ENCODE results near the gene ST3GAL3. TPM values are rescaled to one million over a fixed set of nuclear protein-coding genes. Genes with fewer than 3 reads are reported as not detected.

ST3GAL3 gene
- total and polyA plus RNA-seq, 2 donors (not counting 3 experiments of a cell fraction or from before 2014, with no cell fraction given) = 14.3 to 35.8 TPM

- Histone ChIP-seq H3K9me3 (replicated peaks; ENCODE audit: control insufficient read depth, insufficient read depth, low read length) (no peaks in the 10 kb centered on the region), H3K27ac (ENCODE audit: insufficient read depth, low read depth, low read length) (no peak overlapping the region), H3K4me3 (replicated peaks in 1 of 3; ENCODE audit: insufficient read depth in 1 of 3, low read depth in 1 of 3, low read length in 3 of 3) (no peak overlapping the region), H2AFZ (ENCODE audit: low read depth, low read length) (no peak overlapping the region), H3K79me2 (ENCODE audit: control insufficient read depth, insufficient read depth, low read length) (no peaks in the 10 kb centered on the region), H3K36me3 (ENCODE audit: control insufficient read depth in 2 of 2, extremely low read depth in 1 of 2, insufficient read depth in 2 of 2, low read length in 2 of 2) (peaks cover 51 to 66% of the 10 kb centered on the region in 2 experiments), H3K4me1 (ENCODE audit: control insufficient read depth, extremely low read depth, insufficient read depth, low read length) (no peaks in the 10 kb centered on the region), H4K20me1 (replicated peaks; ENCODE audit: control insufficient read depth, extremely low read depth, insufficient read depth, low read length) (no peaks in the 10 kb centered on the region), H3K27me3 (ENCODE audit: control insufficient read depth in 2 of 2, insufficient read depth in 2 of 2, low read length in 2 of 2) (no peaks in the 10 kb centered on the region), H3K9ac (replicated peaks; ENCODE audit: extremely low read depth, insufficient read depth, low read length) (no peak overlapping the region), H3K9me1 (replicated peaks; ENCODE audit: control insufficient read depth, extremely low read depth, insufficient read depth, low read length) (no peaks in the 10 kb centered on the region), H3K4me2 (ENCODE audit: insufficient read depth, low read length) (no peak overlapping the region)
- no peak for TF ChIP-seq CTCF (IDR thresholded peaks at IDR 0.05; ENCODE audit: extremely low read depth in 1 of 2, insufficient read depth in 1 of 2, low read depth in 1 of 2, low read length in 2 of 2)
- no peak for TF ChIP-seq JUN (IDR thresholded peaks at IDR 0.05; ENCODE audit: borderline replicate concordance, insufficient read depth, insufficient read length, low read depth)
- no peak for TF ChIP-seq MAX (IDR thresholded peaks at IDR 0.05; ENCODE audit: insufficient read depth, insufficient read length)
- no peak for TF ChIP-seq POLR2A (IDR thresholded peaks at IDR 0.05; ENCODE audit: low read depth, low read length)
- no peak for TF ChIP-seq MYC (IDR thresholded peaks at IDR 0.05; ENCODE audit: low read depth, low read length)
- no peak for TF ChIP-seq FOS (IDR thresholded peaks at IDR 0.05; ENCODE audit: borderline replicate concordance, insufficient read depth, low read length)
- TF ChIP-seq EZH2 (IDR thresholded peaks at IDR 0.05; ENCODE audit: borderline replicate concordance, low read depth, low read length, severe bottlenecking) = no peak
- TF ChIP-seq POLR2AphosphoS5 (IDR thresholded peaks at IDR 0.05; ENCODE audit: insufficient read depth, low read depth, low read length) = no peak
- no peak for TF ChIP-seq GATA2 (IDR thresholded peaks at IDR 0.05; ENCODE audit: insufficient read depth, insufficient read length, low read depth, low read length)
- dilution Hi-C loops (cut with MboI; ENCODE audit: extremely low pct_ligation_motif_present, low sequenced_read_pairs) = no loop called here
- ChIA-PET POLR2A (interaction anchor here (0.9 to 1.6 kb wide), 2 partner anchors 15 to 16 kb away, joined by 3 to 5 read pairs; partner anchors contain the start of gene KDM4A), CTCF (interaction anchor here (1.1 to 2.0 kb wide), 3 partner anchors 13 to 268 kb away, joined by 3 to 7 read pairs (median 4); no protein-coding TSS in a partner anchor)
- BruUV-seq (replicated peaks) = no TSS peak
- DNase-seq (ENCODE audit: low read depth, low spot score) (no peak), FAIRE-seq (no peak)
- intact Hi-C loops (cut with micrococcal nuclease) = no loop called here
These were observed 40.7 kb upstream of the ST3GAL3 start for GRCh38 chr1:43666608-43667007.
